NCI-H510A (cell line): ENCODE measurements around the gene RASAL1.

Experiments used
- DNase-seq: peaks from one replicate; lab custom pipeline; 2025; lab: John Stamatoyannopoulos, UW

RASAL1 gene

GRCh38 chr12:113096675-113097461 lies 38.7 kb downstream of the RASAL1 start:
- DNase-seq: no peak

DNA sequence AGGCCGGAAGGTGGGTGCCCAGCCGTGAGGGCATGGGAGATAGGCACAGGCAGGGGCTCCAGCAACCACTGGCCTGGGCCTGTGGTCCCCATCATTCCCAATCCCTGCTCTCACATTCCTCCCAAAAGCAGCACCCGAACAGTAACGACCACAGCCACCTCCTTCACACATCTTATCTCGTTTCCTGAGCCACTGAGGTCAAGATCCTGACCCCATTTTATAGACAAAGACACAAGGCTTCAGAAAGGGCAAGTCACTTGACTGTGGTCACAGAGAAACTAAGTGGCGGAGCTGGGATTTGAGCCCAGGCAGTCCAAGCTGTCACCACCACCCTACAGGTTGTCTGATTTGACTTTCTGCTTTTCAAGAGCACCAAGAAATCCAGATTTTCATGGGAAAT lies 40.2 kb downstream of the RASAL1 start:
- DNase-seq: no peak

- no peak for DNase-seq
Measured at GRCh38 chr12:113094738-113095137, 40.8 kb downstream of the RASAL1 start.

- no peak for DNase-seq
Measured at GRCh38 chr12:113093409-113094101, 42.0 kb downstream of the RASAL1 start.

DNA sequence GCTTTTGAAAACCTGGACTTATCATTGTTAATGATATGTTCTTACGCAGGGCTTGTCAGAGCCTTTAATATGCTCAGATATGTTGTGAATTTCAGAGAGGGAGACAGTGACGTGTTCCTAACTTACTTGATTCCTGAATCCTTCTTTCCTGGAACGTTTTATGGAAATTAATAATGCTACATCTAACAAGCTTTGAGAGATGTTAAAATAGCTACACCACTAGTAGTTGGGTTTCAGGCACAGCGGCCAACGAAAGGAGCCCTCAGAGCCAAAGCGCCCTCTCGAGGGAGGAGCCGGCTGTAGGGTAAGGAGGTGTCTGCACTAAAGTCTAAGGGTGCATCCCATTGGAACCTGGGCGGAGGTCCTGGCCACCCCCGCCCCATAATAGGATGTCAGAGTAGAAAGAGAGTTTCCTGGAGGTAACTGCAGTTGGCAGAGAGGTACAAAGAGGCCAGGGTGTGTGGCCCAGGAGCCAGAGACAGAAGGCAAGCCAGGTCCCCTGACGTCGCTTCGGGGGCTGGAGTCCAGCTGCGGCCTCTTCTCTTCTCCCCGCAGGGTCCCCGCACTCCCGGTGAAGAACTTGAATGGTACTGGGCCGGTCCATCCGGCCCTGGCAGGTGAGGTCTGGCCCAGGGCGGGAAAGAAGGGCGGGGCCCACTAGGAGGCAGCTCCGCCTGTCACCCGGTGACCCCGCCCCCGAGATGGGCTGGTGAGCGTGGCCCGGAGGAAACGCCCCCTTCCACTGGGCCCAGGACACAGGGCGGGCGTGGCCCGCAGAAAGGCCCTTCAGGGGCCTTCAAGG lies 42.8 kb downstream of the RASAL1 start:
- DNase-seq: no peak

GRCh38 chr12:113091506-113091905 lies 44.1 kb downstream of the RASAL1 start:
- no peak for DNase-seq

DNA sequence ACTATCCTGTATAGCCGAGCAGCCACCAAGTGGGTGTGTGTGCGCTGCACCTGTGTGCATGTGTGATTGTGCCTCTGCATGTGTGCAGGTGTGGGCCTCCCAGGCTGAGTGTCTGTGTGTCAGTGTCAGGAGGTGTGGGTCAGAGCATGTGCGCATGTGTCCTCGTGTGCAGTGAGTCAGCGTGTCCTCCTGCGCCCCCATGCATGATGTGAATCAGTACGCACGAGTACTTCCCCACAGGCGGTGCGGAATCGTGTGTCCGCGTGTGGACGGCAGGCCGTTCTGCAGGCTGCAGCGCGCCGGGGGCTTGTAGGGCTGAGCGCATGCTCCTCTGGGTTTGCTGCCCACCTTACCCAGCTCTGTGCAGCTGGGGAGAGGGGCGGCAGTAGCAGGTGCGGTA lies 44.8 kb downstream of the RASAL1 start:
- DNase-seq: no peak

DNA sequence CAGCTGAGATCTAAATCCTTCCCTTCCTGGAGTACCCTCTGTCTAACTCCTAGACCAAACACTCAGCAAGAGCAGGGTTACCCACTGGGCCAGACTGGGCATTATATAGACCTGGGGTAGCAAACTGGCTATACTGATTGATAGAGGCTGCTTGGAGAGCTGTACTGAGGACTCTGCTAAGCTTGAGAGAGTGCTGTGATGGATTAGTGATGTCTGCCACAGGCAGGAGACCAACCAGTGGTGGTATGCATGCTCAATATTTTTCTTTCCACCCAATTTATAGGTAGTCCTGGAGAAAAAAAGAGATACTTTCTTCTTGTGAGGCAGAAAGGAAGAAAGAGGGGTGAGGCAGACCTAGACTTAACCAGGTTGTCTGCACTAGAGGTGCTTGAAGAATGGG lies 45.7 kb downstream of the RASAL1 start:
- no peak for DNase-seq

DNA sequence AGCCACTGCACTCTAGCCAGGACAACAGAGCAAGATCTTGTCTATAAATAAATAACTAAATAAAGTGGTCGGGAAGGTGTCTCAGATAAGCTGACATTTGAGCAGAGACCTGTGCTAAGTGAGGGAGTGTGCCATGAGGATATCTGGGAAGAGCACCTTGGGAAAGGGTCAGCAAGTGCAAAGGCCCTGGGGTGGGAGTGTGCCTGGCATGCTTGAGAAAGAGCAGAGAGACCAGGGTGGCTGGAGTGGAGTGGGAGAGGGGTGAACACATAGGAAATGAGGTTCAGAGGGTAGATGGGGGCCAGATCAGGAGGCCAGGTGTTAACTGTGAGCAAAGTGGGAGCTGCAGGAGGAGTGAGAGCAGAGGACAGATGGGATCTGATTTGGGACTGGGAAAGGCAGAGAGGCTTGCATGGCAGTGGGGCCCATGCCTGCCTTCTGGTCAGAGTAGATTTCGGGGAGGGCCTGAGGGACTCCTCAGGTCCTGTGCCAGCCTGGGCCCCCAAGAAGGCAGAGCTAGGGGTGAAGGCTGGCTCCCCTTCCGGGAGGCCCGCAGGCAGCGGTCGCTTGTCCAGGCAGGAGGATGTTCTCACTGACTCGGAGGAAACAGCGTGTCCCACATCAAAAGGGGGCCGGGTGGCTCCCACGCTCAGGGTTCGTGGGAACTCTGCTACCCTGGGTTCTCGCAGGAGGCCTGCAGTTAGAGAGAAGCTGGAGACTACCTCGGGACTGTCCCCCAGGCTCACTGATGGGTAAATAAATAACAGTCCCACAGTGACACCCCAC lies 46.4 kb downstream of the RASAL1 start:
- DNase-seq: no peak

DNA sequence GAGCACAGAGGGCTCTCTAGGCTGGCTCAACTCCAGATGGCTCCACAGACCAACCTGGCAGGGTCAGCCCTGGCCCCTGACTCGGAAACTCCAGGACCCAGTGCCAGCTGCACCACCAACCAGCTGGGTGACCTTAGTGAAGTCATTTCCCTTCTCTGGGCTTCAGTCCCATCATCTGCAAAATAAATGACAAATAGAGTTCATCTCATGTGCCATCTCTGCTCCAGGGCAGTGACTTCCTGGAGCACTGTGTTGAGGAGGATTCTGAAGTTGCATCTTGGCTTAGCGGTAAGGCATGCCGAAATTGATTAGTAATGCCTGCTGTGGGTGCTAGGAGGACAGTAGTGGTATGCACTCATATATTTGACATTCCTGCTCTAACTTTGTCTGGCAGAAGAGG lies 47.5 kb downstream of the RASAL1 start:
- DNase-seq: no peak

GRCh38 chr12:113087193-113087592 lies 48.4 kb downstream of the RASAL1 start:
- DNase-seq: no peak

GRCh38 chr12:113086249-113087164 lies 49.1 kb downstream of the RASAL1 start:
- DNase-seq: no peak

GRCh38 chr12:113083863-113084435 lies 51.6 kb downstream of the RASAL1 start:
- DNase-seq: no peak

DNA sequence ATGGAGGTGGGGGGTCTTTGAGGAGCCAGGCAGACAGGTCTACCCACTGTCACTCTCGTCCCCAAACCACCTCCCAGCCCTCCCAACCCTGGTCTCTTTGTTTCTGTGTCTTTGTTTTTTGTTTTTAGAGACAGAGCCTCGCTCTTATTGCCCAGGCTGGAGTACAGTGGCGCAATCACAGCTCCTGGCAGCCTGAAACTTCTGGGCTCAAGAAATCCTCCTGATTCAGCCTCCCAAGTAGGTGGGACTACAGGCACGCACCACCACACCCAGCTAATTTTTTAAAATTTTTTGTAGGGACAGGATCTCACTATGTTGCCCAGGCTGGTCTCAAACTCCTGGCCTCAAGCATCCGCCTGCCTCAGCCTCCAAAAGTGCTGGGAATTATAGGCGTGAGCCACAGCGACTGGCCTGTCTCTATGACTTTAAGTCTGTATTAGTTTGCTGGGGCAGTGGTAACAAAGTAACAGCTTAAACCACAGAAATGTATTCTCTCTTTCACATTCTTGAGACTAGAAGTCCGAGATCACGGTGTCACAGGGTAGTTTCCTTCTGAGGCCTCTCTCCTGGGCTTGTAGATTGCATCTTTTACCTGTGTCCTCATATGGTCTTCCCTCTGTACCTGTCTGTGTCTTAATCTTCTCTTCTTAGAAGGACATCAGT lies 52.9 kb downstream of the RASAL1 start:
- DNase-seq: no peak

- DNase-seq: no peak
Measured at GRCh38 chr12:113081873-113082272, 53.7 kb downstream of the RASAL1 start.

GRCh38 chr12:113077859-113078255 lies 57.7 kb downstream of the RASAL1 start:
- no peak for DNase-seq

GRCh38 chr12:113077057-113077858 lies 58.3 kb downstream of the RASAL1 start:
- no peak for DNase-seq

GRCh38 chr12:113075137-113075683 lies 60.4 kb downstream of the RASAL1 start:
- DNase-seq: no peak

GRCh38 chr12:113073586-113073985 lies 62.0 kb downstream of the RASAL1 start:
- no peak for DNase-seq
